ENCODE results near the gene SUB1.

SUB1 gene

GRCh38 chr5:32541241-32541640, 44.1 kb upstream of the SUB1 start:
- no peak for DNase-seq (ENCODE audit: low read depth)
- TF ChIP-seq MYC (IDR thresholded peaks at IDR 0.05; ENCODE audit: low read depth, low read length), result no peak
- no peak for TF ChIP-seq POLR2A (IDR thresholded peaks at IDR 0.05; ENCODE audit: extremely low read depth, insufficient read length)
- TF ChIP-seq CTCF (IDR thresholded peaks at IDR 0.05; ENCODE audit: low read depth, low read length), result no peak
- no peak for TF ChIP-seq MAX (IDR thresholded peaks at IDR 0.05; ENCODE audit: low read depth, low read length)

GRCh38 chr5:32542216-32543059, 42.9 kb upstream of the SUB1 start:
- TF ChIP-seq MAX (IDR thresholded peaks at IDR 0.05; ENCODE audit: low read depth, low read length) (peak; percentile 64), MYC (IDR thresholded peaks at IDR 0.05; ENCODE audit: low read depth, low read length) (peak; percentile 43; the same call in 1 of the 2 replicates), POLR2A (IDR thresholded peaks at IDR 0.05; ENCODE audit: extremely low read depth, insufficient read length) (no peak)
- H3K4me3 ChIP-seq (ENCODE audit: low read depth, low read length), result no peak overlapping the region
- peak; percentile 92 for DNase-seq (ENCODE audit: low read depth)

More at GRCh38 chr5:32541241-32541640, 44.1 kb upstream of the SUB1 start:
- no peak overlapping the region for H3K4me3 ChIP-seq (ENCODE audit: low read depth, low read length)

GRCh38 chr5:32543291-32543690, 42.1 kb upstream of the SUB1 start:
- no peak overlapping the region for H3K4me3 ChIP-seq (ENCODE audit: low read depth, low read length)
- no peak for DNase-seq (ENCODE audit: low read depth)
- TF ChIP-seq MYC (IDR thresholded peaks at IDR 0.05; ENCODE audit: low read depth, low read length) (no peak), CTCF (IDR thresholded peaks at IDR 0.05; ENCODE audit: low read depth, low read length) (no peak), POLR2A (IDR thresholded peaks at IDR 0.05; ENCODE audit: extremely low read depth, insufficient read length) (no peak), MAX (IDR thresholded peaks at IDR 0.05; ENCODE audit: low read depth, low read length) (no peak)

GRCh38 chr5:32545102-32545800, 40.1 kb upstream of the SUB1 start:
- DNase-seq (ENCODE audit: low read depth), result peak; percentile 65
- no peak overlapping the region for H3K4me3 ChIP-seq (ENCODE audit: low read depth, low read length)
- TF ChIP-seq MAX (IDR thresholded peaks at IDR 0.05; ENCODE audit: low read depth, low read length), result 0 out of 2 replicates have a peak, but pooled peaks have one; percentile 19
- TF ChIP-seq MYC (IDR thresholded peaks at IDR 0.05; ENCODE audit: low read depth, low read length), result peak; percentile 52; the same call in 1 of the 2 replicates
- no peak for TF ChIP-seq POLR2A (IDR thresholded peaks at IDR 0.05; ENCODE audit: extremely low read depth, insufficient read length)

- H3K4me3 ChIP-seq (ENCODE audit: low read depth, low read length), result no peak overlapping the region
These were observed 34.2 kb upstream of the SUB1 start for GRCh38 chr5:32551194-32551593.

More at GRCh38 chr5:32551194-32551593, 34.2 kb upstream of the SUB1 start:
- no peak for TF ChIP-seq MYC (IDR thresholded peaks at IDR 0.05; ENCODE audit: low read depth, low read length)
- TF ChIP-seq CTCF (IDR thresholded peaks at IDR 0.05; ENCODE audit: low read depth, low read length), result no peak
- TF ChIP-seq MAX (IDR thresholded peaks at IDR 0.05; ENCODE audit: low read depth, low read length), result no peak
- no peak for TF ChIP-seq POLR2A (IDR thresholded peaks at IDR 0.05; ENCODE audit: extremely low read depth, insufficient read length)
- DNase-seq (ENCODE audit: low read depth), result no peak
